Neural crest cell (in vitro differentiated cells): ENCODE results near the gene ZNF710. TPM values are rescaled to one million over a fixed set of nuclear protein-coding genes. Genes with fewer than 3 reads are reported as not detected.
A peak's percentile ranks its signal among the peaks of the same experiment; 100 is the strongest.
"Not testable (repeated sequence)": the region's sequence is repeated elsewhere in the genome, so short reads cannot be mapped to it uniquely, and the experiment has no call there.

Source experiments
- DNase-seq: peaks from one replicate; pipeline ENCODE4 v3.0.0; 2021; ENCODE audit warnings: low read depth, mixed read lengths, low spot score
- H3K27ac Mint-ChIP-seq: one replicate; pipeline ENCODE4 v1.8.0; 2021; ENCODE audit warnings: mild to moderate bottlenecking, mixed read lengths; ENCODE audit not compliant: unreplicated experiment
- H3K27me3 Mint-ChIP-seq: 2 replicates; pipeline ENCODE4 v1.8.0; 2021; ENCODE audit warnings: low read depth, mild to moderate bottlenecking, mixed read lengths
- H3K36me3 Mint-ChIP-seq: 2 replicates; pipeline ENCODE4 v1.8.0; 2021; ENCODE audit warnings: low read depth, mild to moderate bottlenecking, mixed read lengths
- H3K4me1 Mint-ChIP-seq: 2 replicates; pipeline ENCODE4 v1.8.0; 2021; ENCODE audit warnings: mixed read lengths
- H3K4me3 Mint-ChIP-seq: one replicate; pipeline ENCODE4 v1.8.0; 2021; ENCODE audit warnings: mild to moderate bottlenecking, mixed read lengths
- H3K9me3 Mint-ChIP-seq: 2 replicates; pipeline ENCODE4 v1.8.0; 2021; ENCODE audit warnings: mixed read lengths
- total RNA-seq: library from RNA; stranded (reverse); gene quantifications from 2 replicates; pipeline ENCODE4 v1.2.1, GENCODE V29; 2021
- TF ChIP-seq, protein P1 (sequence below): fragments of 200-600 bp; sonication (generic); conservative IDR thresholded peaks from 2 replicates; pipeline ENCODE4 v1.5.0; 2021; ENCODE audit warnings: antibody characterized with exemption, mild to moderate bottlenecking

ZNF710 gene
- total RNA-seq, 1 donor from 2014 or later: 64.4 TPM

DNA sequence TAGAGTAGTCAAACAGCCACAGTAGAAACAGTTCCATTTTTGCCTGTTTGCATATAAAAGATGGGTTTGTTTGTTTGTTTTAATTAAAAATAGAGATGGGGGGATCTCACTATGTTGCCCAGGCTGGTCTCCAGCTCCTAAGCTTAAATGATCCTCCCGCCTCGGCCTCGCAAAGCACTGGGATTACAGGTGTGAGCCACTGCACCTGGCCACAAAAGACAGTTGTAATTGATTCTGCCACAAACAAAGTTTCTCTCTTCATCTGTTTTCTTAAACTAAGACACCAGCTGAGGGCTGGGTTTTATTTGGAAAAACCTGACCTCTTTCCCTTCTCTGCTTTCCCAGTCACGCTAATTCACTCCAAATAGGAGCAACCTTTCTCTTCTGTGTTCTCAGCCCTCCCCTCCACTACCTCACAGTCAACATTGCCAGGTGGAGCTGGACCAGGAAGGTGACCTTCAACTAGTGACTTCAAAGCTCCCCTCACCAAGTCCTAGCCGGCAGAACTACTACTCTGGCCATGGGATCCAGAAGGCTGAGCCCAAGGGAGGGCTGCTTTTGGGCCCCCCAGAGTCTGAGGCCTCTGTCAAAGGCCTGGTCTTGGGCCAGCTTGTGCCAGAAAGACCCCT lies 102.7 kb downstream of the ZNF710 start:
- no peak for DNase-seq
- peaks cover 4% of the 10 kb centered on the region for H3K27me3 Mint-ChIP-seq
- H3K4me3 Mint-ChIP-seq: peak overlapping the region; percentile 87
- peaks cover 3% of the 10 kb centered on the region for H3K36me3 Mint-ChIP-seq
- no peaks in the 10 kb centered on the region for H3K9me3 Mint-ChIP-seq
- H3K4me1 Mint-ChIP-seq: peaks cover 43% of the 10 kb centered on the region
- no peak overlapping the region for H3K27ac Mint-ChIP-seq
- TF ChIP-seq, protein P1, sequence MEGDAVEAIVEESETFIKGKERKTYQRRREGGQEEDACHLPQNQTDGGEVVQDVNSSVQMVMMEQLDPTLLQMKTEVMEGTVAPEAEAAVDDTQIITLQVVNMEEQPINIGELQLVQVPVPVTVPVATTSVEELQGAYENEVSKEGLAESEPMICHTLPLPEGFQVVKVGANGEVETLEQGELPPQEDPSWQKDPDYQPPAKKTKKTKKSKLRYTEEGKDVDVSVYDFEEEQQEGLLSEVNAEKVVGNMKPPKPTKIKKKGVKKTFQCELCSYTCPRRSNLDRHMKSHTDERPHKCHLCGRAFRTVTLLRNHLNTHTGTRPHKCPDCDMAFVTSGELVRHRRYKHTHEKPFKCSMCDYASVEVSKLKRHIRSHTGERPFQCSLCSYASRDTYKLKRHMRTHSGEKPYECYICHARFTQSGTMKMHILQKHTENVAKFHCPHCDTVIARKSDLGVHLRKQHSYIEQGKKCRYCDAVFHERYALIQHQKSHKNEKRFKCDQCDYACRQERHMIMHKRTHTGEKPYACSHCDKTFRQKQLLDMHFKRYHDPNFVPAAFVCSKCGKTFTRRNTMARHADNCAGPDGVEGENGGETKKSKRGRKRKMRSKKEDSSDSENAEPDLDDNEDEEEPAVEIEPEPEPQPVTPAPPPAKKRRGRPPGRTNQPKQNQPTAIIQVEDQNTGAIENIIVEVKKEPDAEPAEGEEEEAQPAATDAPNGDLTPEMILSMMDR: no peak

DNA sequence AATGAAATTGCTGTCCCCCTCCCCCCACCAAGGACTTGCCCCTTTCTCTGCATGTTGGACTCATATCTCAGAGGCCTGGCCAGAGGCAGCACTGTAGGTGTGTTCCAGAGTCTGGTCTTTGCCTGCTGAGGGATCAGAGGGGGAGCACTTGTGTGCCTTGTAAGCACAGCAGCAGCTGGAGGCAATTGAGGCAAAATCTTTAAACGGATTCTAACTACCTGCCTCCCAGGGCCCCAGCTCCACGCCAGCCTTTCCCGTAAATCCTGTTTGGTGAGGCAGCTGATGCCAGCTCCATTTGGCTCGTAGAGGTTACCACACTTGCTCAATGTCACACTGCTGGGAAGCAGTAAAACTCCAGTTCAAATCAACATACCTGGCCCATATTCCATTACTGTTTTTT lies 103.4 kb downstream of the ZNF710 start:
- TF ChIP-seq, protein P1: no peak
- Mint-ChIP-seq H3K27ac (no peak overlapping the region), H3K27me3 (peaks cover 4% of the 10 kb centered on the region), H3K36me3 (no peaks in the 10 kb centered on the region), H3K9me3 (no peaks in the 10 kb centered on the region), H3K4me3 (peak overlapping the region; percentile 49), H3K4me1 (peaks cover 36% of the 10 kb centered on the region)
- DNase-seq: no peak

DNA sequence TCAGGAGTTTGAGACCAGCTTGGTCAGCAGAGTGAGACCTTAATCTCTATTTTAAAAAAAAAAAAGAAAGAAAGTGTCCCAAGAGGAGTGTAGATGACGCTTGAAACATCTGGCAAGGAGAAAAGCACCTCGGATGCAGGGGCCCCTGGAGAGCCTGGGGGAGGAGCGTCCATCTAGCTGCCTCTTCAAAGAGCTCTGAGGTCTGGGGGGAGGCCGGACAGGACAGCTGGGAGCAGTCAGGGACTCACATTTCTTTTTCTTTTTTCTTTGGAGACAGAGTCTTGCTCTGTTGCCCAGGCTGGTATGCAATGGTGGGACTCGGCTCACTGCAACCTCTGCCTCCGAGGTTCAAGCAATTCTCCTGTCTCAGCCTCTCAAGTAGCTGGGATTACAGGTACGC lies 104.4 kb downstream of the ZNF710 start:
- Mint-ChIP-seq H3K27me3 (peaks cover 4% of the 10 kb centered on the region), H3K4me1 (peaks cover 26% of the 10 kb centered on the region), H3K4me3 (peak overlapping the region; percentile 49), H3K9me3 (no peaks in the 10 kb centered on the region), H3K27ac (no peak overlapping the region), H3K36me3 (no peaks in the 10 kb centered on the region)
- TF ChIP-seq, protein P1: no peak
- DNase-seq: no peak

DNA sequence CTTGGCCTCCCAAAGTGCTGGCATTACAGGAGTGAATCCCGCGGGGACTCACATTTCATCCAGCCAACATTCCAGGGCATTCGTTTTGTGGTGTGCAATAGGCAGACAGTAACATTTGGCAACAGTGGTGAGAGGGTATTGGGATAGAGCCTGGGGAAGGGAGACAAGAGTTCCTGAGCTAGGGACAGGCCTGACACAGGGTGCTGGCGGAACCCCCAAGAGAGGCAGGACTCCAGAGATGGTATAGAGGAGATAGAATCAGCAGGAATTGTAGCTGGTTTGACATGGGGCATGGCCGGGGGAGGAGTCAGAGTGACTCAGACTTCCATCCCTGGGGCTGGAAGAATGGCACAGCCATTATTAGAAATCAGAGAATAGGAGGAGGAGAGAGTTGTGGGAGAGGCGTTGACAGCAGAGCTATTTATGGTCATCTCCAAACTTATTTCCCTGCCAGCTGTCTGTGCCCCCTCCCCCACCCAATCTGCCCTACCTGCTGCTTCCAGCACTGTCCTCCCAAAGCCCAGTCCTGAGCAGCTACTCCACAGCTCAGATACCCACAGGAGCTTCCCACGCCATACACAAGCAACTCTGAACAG lies 105.5 kb downstream of the ZNF710 start:
- peaks cover 15% of the 10 kb centered on the region for H3K4me1 Mint-ChIP-seq
- no peaks in the 10 kb centered on the region for H3K36me3 Mint-ChIP-seq

DNA sequence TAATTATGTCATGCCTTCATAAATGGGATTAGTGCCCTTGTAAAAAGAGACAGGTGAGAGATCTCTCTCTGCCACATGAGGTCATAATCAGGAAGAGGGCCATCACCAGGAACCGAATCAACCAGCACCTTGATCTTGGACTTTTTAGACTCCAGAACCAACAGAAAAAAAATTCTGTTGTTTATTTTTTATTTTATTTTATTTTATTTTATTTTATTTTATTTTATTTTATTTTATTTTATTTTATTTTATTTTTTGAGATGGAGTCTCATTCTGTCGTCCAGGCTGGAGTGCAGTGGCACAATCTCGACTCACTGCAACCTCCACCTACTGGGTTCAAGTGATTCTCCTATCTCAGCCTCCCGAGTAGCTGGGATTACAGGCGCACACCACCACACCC lies 106.9 kb downstream of the ZNF710 start:
- not testable (repeated sequence) for H3K27me3 Mint-ChIP-seq, H3K36me3 Mint-ChIP-seq, H3K9me3 Mint-ChIP-seq, H3K27ac Mint-ChIP-seq, DNase-seq
- Mint-ChIP-seq H3K4me1 (peaks cover 14% of the 10 kb centered on the region), H3K4me3 (peak overlapping the region; percentile 27)

More for the DNA sequence above, 105.5 kb downstream of the ZNF710 start:
- TF ChIP-seq, protein P1: no peak
- peak overlapping the region; percentile 32 for H3K4me3 Mint-ChIP-seq
- no peaks in the 10 kb centered on the region for H3K9me3 Mint-ChIP-seq
- no peak overlapping the region for H3K27ac Mint-ChIP-seq
- H3K27me3 Mint-ChIP-seq: peaks cover 4% of the 10 kb centered on the region
- no peak for DNase-seq

DNA sequence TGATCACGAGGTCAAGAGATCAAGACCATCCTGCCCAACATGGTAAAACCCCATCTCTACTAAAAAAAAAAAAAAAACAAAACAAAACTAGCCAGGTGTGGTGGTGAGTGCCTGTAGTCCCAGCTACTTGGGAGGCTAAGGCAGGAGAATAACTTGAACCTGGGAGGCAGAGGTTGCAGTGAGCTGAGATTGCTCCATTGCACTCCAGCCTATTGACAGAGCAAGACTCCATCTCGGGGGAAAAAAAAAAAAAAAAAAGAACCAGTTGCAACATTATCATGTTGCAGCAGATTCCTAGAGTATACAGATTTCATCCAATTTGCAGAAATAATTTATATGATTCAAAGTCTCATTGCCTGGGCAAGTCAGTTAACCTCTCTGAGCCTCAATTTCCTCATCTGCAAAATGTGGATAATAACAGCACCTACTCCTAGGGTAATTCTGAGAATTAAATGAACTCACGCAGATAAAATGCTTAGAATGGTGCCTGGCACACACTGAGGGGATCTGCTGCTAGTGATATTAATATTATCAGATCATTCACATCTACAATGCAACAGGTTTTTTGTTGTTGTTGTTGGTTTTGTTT lies 108.1 kb downstream of the ZNF710 start:
- peaks cover 11% of the 10 kb centered on the region for H3K4me1 Mint-ChIP-seq
- H3K36me3 Mint-ChIP-seq, H3K27ac Mint-ChIP-seq, H3K27me3 Mint-ChIP-seq, DNase-seq, H3K9me3 Mint-ChIP-seq, H3K4me3 Mint-ChIP-seq: not testable (repeated sequence)
